AG10803 (cell line): ENCODE results near the gene TOP3B.

Source experiments
- DNase-seq: peaks from one replicate; pipeline ENCODE4 v3.0.0; 2010; ENCODE audit warnings: low read depth
- H3K4me3 ChIP-seq: 2 replicates; pipeline ENCODE4 v1.5.1; 2011; ENCODE audit warnings: mild to moderate bottlenecking, low read length, control low read depth
- TF ChIP-seq, protein P1 (sequence below): conservative IDR thresholded peaks from 2 replicates; pipeline ENCODE4 v1.5.1; 2011; ENCODE audit warnings: mild to moderate bottlenecking, low read length, control low read depth, inconsistent platforms

TOP3B gene

DNA sequence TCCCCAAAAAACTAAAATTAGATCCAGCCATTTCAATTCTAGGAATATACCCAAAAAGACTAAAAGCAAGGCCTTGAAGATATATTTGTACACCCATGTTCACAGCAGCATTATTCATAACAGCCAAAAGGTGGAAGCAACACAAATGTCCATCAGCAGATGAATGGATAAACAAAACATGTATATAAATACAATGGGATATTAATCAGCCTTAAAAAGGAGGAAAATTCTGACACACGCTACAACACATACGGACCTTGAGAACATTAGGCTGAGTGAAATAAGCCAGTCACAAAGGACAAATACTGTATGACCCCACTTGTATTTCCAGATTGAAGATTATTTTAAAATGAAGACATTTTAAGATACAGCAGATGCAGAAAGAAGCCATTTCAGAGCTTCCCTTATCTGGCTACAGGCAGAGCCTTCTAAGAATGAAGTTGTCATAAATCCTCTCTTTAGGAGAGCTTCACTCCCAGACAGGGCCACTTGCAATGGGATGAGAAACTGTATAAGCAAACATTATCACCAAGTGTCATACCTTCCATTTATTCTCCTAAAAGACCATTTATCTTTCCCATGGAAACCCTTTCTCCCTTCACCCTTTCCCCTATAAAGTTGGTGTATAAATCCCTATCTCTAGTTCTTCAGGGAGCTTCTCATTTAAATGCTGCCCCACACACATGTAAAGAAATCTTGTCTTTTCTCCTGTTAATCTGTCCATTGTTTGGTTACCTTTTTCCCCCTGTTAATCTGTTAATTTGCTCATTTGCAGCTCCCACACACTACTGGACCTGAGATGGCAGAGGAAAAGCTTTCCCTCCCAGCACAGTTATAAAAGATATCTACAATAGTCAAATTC, 19.3 kb upstream of the TOP3B start:
- H3K4me3 ChIP-seq: no peak overlapping the region
- DNase-seq: no peak
- TF ChIP-seq, protein P1, sequence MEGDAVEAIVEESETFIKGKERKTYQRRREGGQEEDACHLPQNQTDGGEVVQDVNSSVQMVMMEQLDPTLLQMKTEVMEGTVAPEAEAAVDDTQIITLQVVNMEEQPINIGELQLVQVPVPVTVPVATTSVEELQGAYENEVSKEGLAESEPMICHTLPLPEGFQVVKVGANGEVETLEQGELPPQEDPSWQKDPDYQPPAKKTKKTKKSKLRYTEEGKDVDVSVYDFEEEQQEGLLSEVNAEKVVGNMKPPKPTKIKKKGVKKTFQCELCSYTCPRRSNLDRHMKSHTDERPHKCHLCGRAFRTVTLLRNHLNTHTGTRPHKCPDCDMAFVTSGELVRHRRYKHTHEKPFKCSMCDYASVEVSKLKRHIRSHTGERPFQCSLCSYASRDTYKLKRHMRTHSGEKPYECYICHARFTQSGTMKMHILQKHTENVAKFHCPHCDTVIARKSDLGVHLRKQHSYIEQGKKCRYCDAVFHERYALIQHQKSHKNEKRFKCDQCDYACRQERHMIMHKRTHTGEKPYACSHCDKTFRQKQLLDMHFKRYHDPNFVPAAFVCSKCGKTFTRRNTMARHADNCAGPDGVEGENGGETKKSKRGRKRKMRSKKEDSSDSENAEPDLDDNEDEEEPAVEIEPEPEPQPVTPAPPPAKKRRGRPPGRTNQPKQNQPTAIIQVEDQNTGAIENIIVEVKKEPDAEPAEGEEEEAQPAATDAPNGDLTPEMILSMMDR: no peak

DNA sequence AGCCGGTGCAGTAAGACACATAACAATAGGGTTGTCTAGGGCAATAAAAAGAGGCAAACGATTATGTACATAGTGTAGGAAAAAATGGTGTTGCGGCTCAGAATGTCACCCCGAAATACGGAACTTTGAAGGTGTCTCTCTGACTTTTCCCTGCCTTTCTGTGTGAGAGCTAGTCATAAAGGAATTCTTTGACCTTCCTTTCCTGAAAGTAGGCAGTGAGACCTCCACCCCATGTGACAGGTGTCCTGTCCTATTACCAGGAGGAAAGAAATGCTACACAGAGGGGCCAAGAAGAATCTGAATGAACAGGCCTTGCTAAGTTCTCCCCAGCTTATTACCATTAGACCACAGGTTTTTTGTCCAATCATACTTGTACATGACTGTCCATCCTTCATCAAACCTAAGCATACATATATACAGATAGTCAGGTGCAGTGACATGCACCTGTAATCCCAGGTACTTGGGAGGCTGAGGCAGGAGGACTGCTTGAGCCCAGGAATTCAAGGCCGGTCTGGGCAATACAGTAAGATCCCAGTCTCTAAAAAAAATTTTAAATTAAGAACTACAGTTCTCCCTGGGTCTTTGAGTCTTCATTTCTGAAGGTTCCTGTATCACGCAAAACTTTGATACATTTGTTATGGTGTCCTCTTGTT, 16.1 kb upstream of the TOP3B start:
- TF ChIP-seq, protein P1: no peak
- no peak for DNase-seq
- H3K4me3 ChIP-seq: no peak overlapping the region

DNA sequence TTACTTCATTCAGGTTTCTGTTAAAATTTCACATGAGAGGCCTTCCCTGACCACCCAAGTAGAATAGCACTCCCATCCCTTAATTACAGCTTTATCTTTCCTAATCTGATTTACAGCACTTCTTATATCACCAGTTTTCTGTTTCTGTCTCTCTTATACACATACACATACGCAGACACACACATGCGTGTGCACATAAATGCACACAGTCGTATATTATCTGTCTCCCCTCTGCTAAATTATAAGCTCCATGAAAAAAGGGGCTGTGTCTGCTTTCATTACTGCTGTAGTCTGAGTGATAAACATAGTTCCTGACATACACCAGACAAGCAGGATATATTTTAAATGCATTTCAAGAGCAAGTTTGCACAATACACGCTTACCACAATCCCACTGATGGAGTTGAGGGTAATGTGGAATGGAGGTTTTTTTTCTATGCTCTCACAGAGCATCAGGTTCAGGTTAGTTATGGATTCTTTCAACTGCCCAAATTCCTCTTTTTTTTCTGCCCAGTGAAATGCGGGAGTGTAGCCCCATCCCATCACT, 13.7 kb upstream of the TOP3B start:
- H3K4me3 ChIP-seq: no peak overlapping the region
- no peak for DNase-seq
- TF ChIP-seq, protein P1: no peak

DNA sequence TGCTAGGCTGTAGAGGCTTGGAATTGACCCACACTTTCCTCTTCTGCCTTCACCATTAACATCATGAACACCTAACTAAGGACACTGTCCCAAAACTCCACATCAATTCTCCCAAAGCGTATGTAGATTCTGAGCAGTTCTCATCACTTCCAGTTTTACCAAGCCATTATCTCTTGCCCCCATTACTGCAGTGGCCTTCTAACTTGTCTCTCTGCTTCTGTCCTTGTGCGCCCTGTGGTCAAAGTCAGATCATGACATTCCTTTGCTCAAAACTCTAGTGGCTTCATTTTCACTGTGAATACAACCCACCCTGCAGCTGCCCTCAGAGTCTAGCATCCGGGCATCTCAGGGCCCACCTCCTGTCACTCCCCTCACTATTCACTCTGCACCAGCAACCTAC, 13.1 kb upstream of the TOP3B start:
- no peak for DNase-seq
- H3K4me3 ChIP-seq: no peak overlapping the region
- TF ChIP-seq, protein P1: no peak

DNA sequence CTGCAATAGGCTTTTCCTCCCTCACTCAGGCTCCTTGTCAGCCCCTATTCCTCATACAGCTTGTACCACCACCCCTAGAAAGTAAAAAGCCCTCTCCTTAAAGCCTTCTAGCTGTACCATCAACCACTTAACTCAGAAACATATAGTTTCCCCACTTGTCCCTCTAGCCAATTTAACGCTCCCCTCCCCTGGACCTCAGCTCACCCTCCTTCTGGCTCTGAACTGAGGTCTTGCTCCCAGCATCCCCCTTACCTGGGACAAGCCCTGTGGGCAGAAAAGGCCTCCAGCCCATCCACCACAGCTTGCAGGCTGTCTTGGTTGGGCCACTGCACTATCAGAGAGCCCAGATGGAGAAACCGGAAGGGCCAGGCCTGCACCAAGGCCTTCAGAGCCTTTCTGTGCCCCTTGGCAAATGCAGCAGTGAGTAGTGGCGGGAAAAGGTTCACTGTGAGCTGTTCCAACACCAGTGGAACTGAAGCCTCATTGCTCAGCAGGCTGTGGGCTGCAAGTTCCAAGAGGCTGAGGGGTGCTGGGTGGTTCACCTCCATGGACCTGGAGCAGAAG, 12.4 kb upstream of the TOP3B start:
- no peak for DNase-seq
- no peak overlapping the region for H3K4me3 ChIP-seq
- TF ChIP-seq, protein P1: no peak

DNA sequence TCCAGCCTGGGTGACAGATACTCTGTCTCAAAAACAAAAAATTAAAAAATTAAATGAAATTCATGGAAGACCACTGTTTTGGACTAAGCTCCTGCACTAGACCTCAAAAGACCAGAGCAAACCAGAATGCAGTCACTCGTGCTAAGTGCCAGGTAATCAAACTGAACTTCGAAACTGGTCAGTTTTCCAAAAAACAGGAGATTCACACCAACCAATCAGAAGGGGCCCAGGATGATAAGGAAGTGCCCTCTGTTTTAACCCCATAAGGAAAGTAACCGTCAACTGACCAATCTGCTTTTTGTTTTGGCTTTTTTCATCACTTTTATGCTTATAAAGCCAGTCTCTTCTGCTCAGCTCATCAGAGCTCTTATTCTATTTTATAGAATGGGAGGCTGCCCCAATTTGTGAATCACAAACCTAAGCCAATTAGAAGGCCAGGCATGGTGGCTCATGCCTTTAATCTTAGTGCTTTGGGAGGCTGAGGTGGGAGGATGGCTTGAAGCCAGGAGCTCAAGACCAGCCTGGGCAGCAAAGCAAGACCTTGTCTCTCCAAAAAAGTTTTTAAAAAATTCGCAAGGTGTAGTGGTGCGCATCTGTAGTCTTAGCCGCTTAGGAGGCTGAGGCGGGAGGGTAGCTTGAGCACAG, 10.1 kb upstream of the TOP3B start:
- TF ChIP-seq, protein P1: no peak
- no peak for DNase-seq
- no peak overlapping the region for H3K4me3 ChIP-seq
